ENCODE measurements around the gene GRIK3.

GRIK3 gene

DNA sequence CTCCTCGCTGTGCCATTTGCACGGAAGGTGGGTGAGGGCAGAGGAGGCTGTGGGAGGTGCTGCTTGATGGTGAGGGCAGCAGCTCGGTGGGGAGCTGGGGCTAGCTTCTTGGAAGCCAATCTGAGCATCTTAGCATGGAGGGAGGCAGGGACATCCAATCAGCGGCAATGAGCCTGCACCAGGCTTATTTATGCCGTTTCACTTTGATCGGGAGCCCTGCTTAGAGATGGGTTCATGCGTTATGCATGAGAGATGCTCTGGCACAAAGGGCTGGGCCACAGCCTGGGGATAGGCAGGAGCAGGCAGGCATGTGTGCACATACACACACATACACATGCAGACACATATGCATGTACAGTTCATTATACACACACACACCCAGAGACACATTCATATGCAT, 220.2 kb downstream of the GRIK3 start:
- no peak for DNase-seq

DNA sequence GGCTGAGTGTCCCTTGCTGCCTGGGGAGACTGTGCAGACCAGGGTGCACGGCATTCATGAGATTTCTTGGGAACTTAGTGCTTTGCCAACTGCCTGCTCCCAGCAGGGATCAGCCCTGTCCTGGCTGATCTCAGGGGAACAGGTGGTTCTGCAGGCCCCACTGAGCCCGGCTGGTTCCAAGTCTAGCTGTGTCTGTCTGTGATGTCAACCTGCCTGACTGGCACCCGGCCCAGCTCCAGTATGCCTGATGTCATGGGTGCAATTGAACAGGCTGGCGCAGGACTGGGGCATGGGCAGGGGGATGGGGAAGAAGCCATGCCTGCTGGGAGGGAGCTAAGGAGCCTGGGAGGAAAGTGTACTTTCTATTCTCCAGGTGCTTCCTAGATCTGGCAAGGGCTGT, 227.1 kb downstream of the GRIK3 start:
- DNase-seq: no peak

DNA sequence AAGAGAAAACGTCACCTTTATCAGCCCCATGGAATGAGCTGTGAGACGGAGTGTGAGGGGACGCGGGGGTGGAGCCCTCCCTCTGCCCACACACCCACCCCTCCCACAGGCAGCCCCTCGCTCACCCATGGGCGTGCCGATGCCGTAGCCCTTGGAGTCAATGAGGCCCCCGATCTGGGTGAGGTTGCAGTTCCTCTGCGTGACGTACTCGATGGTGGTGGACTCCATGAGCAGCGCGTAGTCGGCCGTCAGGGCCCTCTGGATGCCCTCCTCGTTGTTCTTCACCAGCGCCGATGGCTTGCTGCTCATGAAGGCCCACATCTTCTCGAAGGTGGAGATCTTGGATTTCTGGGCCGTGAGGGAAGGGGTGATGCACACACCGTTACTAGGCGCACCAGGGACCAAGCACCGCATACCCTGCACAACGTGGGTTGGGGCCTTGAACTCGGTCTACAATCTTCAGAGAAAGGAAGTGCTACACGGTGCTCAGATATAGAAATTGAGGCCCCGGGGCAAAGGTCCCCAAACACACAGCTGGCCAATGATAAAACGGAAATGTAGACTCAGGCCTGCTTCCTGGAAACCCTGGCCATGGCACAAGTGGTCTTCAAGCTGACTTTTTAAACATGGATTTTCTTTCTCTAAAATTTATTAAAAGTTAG, 228.2 kb downstream of the GRIK3 start:
- no peak for DNase-seq

DNA sequence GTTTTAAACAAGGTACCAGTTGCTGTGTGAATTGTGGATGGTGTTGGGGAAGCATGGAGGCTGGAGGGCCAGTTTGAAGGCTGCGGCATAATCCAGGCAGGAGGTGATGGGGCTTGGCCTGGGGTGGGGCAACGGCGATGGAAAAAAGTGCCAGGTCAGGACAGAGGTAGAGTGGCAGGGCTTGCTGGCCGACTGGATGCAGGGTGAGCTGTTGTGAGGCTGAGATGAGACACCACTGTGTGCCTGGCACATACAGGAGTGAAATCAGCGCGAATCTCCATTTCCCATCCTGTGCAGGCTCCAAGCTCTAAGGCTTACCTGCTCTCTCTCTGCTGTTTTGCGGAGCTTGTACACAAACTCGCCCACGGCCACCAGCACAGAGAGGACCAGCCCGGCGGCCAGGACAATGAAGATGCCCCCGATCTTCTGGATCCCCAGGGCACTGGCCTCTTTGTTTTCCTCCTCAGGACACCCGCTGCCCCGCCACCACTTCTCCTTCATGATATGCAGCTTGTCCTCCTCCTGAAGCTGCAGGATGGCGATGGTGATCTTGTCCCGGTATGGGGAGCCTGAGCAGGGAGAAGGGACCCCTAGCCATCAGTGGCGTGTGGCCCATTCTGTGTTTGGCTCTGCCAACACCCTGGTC, 229.5 kb downstream of the GRIK3 start:
- DNase-seq: no peak

DNA sequence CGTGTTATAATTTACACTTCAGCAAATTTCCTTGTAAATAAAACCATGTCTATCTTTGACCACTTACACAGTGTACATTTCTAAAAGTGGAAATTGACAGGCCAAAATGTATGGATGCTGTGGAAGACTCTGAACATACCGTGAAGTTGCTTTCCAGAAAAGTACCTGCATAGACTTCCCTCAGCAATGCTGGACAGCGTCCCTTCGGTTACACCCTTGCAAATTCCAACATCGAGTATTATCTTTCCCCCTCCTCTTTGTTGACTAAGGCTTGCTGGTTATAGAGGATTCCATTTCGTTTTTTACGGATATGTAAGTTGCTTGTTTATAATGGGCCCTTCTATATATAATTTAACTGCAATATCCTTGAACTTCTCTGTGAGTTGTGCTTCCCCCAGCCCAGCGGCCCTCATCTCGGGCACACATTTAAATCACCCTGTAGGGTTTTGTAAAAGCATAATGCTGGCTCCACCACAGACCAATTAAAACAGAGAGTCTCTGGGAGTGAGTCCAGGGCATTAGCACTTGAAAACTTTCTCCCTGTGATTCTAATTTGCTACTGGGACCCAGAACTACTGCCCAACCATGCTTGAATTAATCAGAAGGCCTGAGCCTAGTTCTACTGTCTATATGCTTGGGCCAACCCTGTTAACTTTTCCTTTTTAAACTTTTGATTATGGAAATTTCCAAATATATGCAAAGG, 230.3 kb downstream of the GRIK3 start:
- no peak for DNase-seq

DNA sequence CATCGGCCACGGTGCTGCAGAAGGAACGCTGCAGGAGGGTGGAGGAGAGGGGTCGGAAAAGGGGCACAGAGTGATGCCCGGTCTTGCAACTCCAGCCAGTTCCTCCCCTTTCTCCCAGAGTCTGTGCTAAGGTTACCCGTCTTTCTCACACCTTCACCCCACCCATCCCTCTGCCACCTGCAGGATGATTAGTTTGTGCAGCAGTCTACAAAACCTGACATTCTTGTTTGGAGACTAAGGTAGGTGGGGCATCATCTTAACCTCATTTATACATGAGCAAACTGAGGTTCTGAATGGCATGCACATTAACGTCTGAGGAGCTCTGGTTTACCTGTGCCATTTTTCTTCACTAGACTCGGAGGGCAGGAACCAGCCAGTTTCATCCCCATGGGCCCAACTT, 232.3 kb downstream of the GRIK3 start:
- no peak for DNase-seq

DNA sequence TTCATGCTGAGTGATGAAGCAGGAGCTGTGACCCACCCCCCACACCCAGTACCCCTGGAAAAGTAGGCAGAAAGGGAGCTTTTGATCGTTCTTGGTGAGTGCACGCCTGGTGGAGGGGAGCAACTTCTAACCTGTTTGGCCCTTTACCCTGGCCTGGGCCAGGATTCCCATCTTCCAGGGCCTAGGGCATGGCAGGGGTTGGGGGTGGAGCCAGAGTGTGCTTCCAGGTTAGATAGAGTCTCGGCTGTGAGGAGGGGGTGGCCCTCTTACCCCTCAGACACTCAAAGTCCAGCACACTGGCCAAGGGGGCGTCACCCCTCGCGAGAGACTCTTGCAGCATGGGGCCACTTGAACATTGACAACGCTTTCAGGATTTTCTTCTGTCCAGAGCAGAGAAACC, 236.6 kb downstream of the GRIK3 start:
- no peak for DNase-seq

DNA sequence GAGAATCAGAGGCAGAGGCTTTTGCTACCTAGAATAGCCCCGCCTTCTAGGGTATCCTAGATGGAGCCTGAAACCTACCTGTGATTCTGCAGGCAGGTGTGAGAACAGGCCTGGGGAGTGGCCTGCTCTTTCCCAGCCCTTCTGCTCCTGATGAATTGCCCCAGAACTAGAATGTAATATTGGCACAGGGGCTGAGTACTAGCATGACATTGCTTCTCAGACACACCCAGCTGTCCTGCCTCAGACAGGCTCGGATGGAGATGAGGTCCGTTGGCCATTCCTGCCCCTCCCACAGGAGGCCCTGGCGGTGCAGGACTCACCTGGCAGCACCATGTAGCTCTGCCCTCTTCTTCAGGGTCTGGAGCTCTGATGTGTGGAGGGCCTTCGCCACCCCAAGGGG, 237.6 kb downstream of the GRIK3 start:
- DNase-seq: no peak

DNA sequence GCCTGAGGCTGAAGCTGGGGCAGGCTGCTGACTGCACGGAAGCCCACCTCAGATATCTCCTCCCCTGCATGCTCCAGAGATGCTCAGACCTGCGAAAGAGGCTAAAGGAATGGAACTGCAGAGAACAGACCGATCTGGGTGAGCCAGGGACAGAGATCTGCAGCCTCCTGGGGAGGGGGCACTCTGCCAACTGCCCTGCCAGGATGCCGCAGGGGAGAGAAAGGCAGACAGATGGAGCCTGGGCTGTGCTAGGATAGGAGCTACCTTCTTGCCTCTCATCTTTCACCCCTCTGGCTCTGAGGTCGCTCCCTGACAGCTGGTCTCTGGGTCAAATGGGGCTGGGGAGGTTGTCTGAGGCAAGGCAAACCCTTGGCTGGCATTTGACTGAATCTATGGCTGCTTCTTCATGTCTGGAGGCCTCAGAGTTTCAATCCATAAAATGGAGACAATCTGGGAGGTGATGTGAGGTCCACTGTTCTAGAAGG, 238.2 kb downstream of the GRIK3 start:
- DNase-seq: no peak

DNA sequence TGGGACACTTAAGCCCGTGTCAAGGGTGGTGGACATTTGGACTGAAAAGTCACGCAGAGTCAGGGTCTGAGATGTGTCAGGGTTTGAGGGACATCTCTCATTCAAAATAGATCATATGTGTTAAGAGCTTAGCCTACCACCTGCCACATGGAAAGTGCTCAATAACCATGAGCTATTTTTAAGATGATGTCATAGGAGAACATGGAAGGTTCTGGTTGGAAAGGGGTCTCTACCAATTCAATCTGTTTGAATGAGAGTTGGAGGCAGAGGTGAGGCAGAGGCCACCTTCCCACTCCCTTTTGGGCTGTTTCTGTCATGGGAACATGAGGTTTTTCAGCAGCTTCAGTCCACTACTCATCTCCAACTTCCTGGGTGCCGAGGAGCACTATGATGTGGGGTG, 239.9 kb downstream of the GRIK3 start:
- DNase-seq: no peak

DNA sequence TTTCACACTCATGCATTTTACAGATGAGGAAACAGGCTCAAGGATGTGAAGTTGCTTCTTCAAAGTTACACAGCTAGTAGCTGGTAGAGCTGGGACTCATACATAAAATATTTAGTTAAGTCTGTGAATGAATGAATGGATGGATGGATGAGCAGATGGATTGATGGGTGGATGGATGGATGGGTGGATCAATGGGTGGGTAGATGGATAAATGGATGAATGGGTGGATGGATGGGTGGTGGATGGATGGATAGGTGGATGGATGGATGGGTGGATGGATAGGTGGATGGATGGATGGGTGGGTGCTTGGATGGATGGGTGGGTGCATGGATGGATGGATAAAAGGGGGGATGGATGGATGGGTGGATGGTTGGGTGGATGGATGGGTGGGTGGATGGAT, 240.9 kb downstream of the GRIK3 start:
- no peak for DNase-seq

DNA sequence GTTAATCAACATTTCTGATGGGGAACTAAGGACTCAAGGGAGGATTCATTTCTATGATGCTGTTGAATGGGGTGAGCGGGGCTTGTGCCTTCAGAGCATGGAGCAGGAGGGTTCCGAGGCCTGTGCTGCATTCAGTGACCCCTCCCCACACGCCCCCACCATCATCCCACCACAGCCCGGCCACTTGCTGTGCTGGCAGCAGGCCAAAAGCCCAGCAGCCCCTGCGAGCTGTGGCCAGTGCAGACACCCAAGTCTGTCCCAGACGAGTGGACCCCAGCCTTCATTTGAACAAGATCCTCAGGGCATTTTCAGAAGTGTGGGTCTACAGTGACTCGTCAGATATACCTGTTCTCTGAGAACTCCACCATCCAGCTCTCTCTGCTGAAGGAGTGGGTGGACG, 242.0 kb downstream of the GRIK3 start:
- DNase-seq: no peak

DNA sequence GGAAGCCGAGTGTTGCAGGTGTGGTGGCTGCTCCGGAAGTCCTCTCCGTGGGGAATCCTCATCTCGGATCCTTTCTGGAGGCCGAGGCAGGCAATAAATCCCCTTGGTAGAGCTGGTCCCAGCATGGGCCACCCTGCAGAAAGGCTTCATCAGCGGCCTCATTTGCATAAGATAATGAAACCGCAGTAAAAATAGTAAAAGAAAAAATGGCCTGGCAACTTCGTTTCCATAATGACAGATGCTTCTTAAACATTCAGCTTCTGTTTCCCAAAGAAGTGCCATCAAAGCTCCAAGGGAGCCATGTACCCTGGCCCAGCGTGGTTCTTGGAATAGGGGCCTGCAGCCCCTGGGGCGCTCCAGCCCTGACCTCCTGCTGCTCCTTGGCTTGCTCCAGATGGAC, 244.1 kb downstream of the GRIK3 start:
- no peak for DNase-seq

DNA sequence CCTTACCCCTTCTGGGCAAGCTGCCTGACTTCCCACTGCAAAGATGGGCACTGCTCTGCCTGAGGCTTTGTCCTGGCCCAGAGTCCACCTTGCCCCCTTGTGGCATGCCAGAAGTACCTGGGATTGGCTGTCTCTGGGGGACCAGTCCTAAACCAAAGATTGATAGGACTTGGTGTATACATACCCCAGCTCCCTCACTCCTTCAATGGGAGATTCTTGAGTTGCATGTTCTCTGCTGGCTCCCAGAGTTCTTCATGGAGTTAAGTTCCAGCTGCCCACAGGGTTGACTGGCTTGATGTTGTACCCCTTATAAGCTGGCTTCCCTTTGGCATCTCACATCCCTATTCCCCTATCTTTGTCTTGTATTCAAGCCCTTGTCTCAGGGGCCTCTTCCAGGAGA, 244.8 kb downstream of the GRIK3 start:
- DNase-seq: no peak

DNA sequence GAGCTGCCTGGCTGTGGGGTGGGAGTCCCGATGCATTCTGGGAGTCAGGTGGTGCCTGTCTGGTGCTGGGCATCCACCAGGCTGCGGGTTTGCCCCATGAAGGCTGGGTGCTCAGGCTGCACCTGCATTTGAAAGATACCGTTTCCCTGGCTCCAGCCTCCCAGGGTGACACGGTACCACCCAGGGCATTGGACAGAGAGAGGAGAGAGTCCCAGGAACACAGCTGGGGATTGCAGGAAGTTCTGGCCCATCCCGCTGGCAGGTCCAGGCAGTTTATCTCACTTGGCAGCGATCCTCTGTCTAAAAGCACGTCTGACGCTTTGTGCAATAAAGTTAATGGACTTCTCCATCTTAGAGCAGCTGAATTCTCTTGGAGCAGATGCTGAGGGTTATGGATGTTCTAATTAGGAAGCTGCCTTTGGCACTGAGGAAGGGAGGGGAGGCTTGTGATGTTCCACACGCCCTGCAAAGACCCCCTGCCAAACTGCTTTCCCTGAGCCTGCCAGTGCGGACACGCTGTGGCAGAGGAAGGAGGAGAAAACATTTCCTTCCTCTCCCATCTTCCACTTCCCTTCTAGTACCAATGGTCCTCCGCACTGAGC, 246.9 kb downstream of the GRIK3 start:
- DNase-seq: no peak

DNA sequence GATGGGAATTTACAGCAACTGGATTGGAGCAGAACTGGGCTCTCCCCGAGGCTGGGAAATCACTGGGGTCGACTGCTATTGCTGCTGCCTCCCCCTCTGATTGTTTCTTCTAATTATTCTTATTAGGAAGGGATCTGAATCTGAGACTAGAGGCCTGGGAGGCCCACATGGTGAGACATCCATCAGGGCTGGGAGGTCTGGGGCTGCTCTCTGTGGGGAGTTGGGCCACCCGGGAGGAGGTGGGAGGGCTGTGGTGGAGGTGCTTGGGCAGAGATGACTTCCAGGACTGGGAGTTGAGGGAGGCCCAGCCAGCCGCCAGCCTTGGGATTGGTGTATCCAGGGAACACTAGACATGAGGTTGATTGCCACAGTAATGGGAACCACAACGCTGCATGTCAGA, 247.9 kb downstream of the GRIK3 start:
- no peak for DNase-seq

DNA sequence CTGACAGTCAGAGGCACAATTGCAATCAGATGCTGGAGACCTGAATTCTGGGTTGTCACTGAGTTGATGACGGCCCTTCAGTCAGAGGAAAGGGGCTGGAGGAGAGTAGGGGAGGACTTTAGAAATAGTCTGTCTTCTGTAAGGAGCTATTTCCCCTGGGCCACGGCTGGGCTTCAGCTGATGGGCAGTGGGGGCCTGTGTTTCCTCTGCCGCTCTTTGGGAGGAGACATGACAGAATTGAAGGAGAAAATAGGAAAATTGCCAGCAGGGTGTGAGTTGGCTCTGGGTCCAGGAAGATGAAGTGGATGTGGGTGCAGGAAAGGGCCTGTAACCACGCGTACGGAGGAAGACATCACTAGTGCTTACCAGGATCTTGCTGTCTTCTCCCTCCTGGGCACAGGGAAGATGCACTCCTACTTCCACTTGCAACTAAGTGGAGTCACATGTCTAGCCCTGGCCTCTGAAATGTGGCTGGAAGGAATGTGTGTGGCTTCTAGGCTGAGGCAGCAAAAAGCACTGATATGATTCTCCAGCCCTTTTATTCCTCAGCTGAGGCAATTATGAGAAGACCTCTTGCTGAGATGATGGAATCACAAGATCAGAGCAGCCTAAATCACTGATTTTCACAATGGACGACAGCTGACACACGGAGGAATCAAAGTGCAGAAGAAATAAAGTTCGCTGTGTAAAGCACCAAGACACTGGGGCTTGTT, 250.0 kb downstream of the GRIK3 start:
- no peak for DNase-seq

DNA sequence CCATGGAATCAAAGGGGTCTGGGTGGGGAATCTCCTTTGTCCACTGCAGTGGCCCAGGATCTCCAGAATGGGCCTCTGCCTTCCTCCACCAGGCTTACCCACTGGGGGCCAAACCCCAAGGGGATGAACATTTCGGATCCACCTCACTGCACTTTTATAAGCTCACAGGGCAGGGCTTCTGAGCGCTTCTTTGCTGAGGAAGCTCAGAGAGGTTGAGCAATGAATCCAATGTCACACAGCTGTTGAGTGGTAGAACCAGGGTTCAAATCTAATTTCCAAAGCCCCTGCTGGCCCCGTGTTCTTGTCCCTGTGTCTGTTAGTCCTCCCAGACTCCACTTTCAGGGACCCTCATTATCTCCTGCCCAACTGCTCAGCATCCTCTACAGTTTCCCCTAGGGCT, 250.8 kb downstream of the GRIK3 start:
- no peak for DNase-seq

DNA sequence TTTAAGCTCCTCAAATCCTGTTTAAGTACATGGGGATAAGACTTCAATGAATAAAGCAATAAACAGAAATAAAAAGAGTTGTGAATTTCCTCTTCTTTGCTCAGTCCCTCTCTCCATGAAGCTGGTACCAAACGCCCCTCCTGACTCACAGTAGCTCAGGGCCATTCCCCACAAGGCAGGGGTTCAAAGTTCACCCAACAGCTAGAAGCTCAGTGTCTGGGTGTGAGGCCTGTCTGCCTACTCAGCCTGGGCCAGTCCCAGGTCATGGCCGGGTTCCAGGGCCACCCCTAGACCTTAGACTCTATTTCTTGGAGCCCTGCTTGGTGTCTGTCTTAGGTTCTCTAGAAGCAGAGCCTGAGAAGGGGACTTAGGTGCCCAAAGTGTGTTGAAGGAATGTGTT, 251.5 kb downstream of the GRIK3 start:
- no peak for DNase-seq

DNA sequence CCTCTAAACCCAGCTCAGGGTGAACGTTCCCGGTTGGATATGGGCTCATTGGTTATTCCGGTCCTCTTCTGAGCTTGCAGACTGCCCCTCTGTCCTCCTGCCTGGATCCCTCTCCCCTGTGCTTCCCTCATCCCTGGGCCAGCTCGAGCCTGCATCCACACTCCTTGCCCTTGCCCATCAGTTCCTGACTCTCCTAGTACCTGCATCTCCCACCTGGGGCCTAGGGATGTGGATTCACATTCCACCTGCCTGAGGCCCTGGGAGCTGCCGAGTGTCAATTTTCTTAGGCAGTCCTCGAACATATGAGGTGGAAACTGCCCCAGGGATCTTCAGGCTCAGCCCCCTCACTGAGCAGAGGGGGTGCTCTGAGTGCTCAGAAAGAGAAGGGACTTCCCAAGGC, 252.2 kb downstream of the GRIK3 start:
- no peak for DNase-seq

DNA sequence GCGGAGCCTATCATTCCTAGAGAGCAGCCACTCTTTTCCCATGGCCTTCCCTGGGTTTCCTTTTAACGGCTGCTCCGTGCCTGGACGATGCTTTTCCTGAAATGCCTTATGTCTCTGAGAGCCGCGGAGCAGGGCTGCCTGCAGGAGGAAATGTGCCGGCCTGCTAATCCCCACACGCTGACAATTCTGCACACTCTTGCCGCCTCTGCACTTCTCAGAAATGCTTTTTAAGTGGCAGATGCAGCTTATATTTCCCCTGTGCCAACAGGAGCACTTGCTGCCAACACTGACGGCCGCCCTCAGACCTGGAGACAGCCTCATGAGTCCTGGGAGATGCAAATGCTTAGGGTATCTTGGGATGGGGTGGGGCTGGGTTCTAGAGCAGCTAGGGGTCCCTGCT, 253.2 kb downstream of the GRIK3 start:
- DNase-seq: no peak

DNA sequence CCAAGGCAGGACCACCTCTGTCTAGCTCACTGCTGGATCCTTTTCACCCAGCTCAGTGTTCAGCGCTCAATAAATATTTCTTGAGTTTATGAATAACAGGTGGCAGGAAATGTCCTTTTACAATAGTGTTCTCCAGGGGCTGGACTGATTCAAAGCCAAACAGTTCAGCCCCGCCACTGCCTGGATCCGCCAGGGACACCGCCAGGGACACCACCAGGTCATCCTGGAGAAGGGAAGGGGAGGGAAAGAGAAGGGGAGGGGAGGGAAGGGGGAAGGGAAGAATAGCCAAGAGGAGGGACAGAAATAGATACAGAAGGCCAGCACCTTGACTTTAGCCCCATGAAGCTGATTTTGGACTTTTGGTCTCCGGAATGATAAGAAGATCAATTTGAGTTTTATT, 255.6 kb downstream of the GRIK3 start:
- no peak for DNase-seq
